GM20000 (cell line): ENCODE results near the gene TBKBP1.

Experiments
- DNase-seq: peaks from one replicate; pipeline ENCODE4 v3.0.0; 2012; ENCODE audit warnings: low spot score
- TF ChIP-seq, protein P1 (sequence below): IDR thresholded peaks from 2 replicates; pipeline ENCODE4 v1.5.1; 2012; ENCODE audit warnings: mild to moderate bottlenecking, control low read depth; ENCODE audit errors: extremely low read depth, missing control alignments

Gene TBKBP1

DNA sequence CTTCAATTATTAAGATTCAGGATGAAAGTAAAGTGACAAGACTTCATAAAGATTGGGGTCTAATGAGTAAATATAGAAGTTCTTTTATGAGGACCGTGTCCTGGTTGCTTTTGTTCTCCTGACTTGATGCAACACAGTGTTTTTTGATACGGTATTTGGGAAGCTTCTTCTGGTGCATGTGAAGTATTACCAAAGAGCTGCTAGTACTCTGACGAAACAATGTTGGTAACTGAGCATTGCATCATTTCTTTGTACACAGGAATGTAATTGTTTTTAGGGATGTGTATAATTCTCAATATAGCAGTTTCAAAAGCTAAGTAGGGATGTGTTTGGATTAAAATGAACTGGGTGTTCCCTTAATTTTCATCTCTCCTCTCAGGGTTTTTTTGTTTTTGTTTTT lies 28.3 kb upstream of the TBKBP1 start:
- DNase-seq = no peak

DNA sequence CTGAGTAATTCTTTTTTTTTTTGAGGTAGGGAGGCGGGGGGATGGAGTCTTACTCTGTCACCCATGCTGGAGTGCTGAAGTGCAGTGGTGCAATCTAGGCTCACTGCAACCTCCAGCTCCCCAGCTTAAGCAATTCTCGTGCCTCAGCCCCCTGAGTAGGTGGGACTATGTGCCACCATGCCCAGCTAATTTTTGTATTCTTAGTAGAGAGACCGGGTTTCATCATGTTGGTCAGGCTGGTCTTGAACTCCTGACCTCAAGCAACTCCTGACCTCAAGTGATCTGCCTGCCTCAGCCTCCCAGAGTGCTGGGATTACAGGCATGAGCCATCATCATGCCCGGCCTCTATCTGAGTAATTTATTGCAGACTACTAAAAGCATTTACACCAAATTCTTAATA lies 24.9 kb upstream of the TBKBP1 start:
- TF ChIP-seq, protein P1, sequence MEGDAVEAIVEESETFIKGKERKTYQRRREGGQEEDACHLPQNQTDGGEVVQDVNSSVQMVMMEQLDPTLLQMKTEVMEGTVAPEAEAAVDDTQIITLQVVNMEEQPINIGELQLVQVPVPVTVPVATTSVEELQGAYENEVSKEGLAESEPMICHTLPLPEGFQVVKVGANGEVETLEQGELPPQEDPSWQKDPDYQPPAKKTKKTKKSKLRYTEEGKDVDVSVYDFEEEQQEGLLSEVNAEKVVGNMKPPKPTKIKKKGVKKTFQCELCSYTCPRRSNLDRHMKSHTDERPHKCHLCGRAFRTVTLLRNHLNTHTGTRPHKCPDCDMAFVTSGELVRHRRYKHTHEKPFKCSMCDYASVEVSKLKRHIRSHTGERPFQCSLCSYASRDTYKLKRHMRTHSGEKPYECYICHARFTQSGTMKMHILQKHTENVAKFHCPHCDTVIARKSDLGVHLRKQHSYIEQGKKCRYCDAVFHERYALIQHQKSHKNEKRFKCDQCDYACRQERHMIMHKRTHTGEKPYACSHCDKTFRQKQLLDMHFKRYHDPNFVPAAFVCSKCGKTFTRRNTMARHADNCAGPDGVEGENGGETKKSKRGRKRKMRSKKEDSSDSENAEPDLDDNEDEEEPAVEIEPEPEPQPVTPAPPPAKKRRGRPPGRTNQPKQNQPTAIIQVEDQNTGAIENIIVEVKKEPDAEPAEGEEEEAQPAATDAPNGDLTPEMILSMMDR = no peak
- no peak for DNase-seq

More for the DNA sequence above, 28.3 kb upstream of the TBKBP1 start:
- TF ChIP-seq, protein P1 = no peak

DNA sequence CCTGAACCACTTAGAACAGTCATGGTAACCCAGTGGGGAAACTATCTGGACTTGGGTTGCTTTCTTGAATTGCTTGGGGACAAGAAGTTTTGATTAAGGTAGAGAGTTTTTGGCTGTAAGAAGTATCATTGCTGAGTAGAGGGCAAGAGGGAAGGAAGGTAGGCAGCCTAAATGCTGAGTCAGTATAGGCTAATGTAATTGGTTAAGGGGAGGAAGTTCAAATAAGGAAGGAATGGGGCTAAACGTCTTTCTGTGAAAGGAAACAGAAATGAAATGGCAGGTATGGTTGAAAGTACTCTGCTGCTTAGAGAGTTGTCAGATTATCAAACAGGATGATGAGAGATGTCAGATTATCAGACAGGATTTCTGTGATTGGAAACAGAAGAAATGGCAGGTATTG lies 23.9 kb upstream of the TBKBP1 start:
- TF ChIP-seq, protein P1 = no peak

DNA sequence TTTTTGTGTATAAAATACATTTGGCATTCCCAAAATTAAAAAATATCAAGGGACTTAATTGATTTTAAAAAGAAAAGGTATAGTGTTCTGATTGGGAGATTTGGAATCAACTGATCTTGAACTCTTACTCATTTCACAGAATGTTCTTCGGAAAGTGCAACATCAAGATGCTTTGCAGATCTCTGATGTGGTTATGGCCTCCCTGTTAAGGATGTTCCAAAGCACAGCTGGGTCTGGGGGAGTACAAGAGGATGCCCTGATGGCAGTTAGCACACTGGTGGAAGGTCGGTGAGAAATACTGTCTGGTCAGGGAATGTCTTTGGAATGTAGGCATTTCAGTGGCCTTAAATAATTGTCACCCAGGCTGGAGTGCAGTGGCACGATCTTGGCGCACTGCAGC lies 19.5 kb upstream of the TBKBP1 start:
- DNase-seq = no peak
- TF ChIP-seq, protein P1 = no peak

More for the DNA sequence above, 23.9 kb upstream of the TBKBP1 start:
- no peak for DNase-seq

DNA sequence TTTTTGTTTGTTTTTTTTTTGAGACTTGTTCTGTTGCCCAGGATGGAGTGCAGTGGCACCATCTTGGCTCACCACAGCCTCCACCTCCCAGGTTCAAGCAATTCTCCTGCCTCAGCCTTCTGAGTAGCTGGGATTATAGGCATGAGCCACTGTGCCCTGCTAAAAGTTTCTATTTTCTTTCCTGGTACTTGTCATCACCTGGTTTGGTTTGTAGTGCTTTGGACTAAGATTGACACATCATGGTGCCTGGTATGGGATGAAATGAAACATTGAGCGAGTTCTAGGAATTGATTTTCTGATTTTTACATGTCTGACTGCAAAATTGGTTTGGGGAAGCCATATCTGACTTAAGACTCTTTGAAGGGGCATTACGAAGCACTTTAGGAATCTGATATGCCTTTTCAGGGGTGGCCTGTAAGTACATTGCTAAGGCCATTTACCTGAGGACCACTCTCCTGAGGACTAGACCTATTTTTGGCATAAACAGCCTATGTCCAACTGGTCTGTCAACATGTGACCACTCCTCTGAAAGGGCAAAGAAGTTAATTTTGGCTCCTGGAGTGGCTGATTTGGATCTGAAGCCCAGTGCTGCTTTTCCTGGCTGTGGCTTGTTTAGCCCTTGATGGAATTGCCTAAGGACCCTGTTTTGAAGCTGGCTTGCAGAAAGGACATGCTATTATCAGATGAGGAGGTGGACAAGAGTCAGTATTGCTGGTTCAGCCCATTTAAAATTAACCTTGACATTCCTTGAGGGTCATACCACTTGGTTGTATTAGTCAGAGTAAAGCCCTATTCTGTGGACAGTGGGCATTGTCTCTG lies 18.4 kb upstream of the TBKBP1 start:
- TF ChIP-seq, protein P1 = no peak
- DNase-seq = no peak

DNA sequence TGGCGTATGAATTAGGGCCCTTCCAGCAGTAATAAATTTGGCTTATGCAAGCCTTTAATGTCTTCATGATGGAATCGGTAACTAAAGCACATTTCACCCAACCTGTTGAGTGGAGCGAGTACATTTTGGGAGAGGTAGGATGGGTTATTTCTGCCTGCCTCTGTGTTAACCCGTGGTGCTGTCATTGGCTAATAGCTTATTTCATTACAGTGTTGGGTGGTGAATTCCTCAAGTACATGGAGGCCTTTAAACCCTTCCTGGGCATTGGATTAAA lies 17.8 kb upstream of the TBKBP1 start:
- DNase-seq = no peak
- TF ChIP-seq, protein P1 = no peak

DNA sequence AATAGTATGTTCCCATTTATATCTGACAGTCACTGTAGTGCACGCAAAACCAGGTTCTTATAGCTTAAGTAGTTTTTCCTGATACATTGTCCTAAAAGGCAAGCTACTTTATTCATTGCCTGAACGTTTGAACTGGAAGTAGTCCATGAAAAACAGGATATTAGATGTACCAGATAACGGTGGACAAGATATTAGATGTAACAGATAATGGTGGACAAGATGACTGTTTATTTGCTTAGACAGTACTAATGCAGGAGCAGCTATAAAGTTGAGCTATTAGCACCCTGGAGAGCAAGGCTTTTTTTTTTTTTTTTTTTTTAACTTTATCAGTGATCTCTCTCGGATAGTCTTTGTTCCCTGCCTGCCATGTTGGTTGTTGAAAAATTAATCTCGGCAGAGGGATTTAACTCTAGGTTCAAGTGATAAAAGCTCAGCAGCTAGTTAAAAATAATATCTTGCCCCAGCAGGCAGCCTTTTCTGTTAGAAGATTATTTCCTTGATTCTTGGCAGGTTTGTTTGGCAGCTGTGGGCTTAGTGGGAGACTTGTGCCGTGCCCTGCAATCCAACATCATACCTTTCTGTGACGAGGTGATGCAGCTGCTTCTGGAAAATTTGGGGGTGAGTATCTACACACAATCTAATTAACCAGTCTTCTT lies 17.3 kb upstream of the TBKBP1 start:
- no peak for DNase-seq
- TF ChIP-seq, protein P1 = no peak
